Sigmoid colon (tissue), 7 donors: ENCODE results near the gene TTC38. TPM values are rescaled to one million over a fixed set of nuclear protein-coding genes. Genes with fewer than 3 reads are reported as not detected.

Source experiments
- DNase-seq: peaks from one replicate; pipeline ENCODE4 v3.0.0-alpha.2; 2019
- H3K27ac ChIP-seq, 4 donors: fragments of 200-600 bp; sonication (generic); one replicate each; pipeline ENCODE4 v1.5.1; 2016 to 2019; ENCODE audit warnings: mild to moderate bottlenecking in 1 of 4
- H3K27me3 ChIP-seq, 3 donors: fragments of 200-600 bp; sonication (generic); one replicate each; pipeline ENCODE4 v1.5.1; 2019; ENCODE audit warnings: mild to moderate bottlenecking in 1 of 3
- H3K36me3 ChIP-seq, 4 donors: fragments of 200-600 bp; sonication (generic); one replicate each; pipeline ENCODE4 v1.5.1; 2016 to 2019
- H3K4me1 ChIP-seq, 4 donors: fragments of 200-600 bp; sonication (generic); one replicate each; pipeline ENCODE4 v1.5.1; 2017 to 2019
- H3K4me3 ChIP-seq, 4 donors: fragments of 200-600 bp; sonication (generic); one replicate each; pipeline ENCODE4 v1.5.1; 2017 to 2019; ENCODE audit warnings: mild to moderate bottlenecking in 2 of 4, moderate library complexity in 1 of 4
- H3K9me3 ChIP-seq, 4 donors: fragments of 200-600 bp in 3 of 4; sonication (generic) in 3 of 4; one replicate each; pipeline versions ENCODE4 v1.5.1 to v1.6.1; 2013 to 2019
- CTCF ChIP-seq, 4 experiments: fragments of 450-650 bp in 3 of 4; fragments of 200-600 bp in 1 of 4; IDR thresholded peaks; one replicate each; pipeline ENCODE4 v1.5.1; 2016 to 2019; ENCODE audit warnings: antibody characterized with exemption in 4 of 4, mild to moderate bottlenecking in 3 of 4, moderate library complexity in 2 of 4
- EP300 ChIP-seq, 4 donors: sonication (generic); formaldehyde crosslinking; IDR thresholded peaks; one replicate each; pipeline ENCODE4 v1.6.1; 2017; ENCODE audit warnings: antibody characterized with exemption in 4 of 4
- POLR2A ChIP-seq, 2 donors: fragments of 450-650 bp; IDR thresholded peaks; one replicate each; pipeline ENCODE4 v1.6.1; 2016; ENCODE audit warnings: antibody characterized with exemption in 2 of 2, mild to moderate bottlenecking in 2 of 2, moderate library complexity in 2 of 2
- POLR2AphosphoS5 ChIP-seq, 4 donors: sonication (generic); formaldehyde crosslinking; IDR thresholded peaks; one replicate each; pipeline ENCODE4 v1.6.1; 2017; ENCODE audit warnings: antibody characterized with exemption in 4 of 4
- WGBS, 2 donors: extraction: QIAGEN DNeasy Blood & Tissue Kit; methylation state at CpG; one replicate each; pipeline ENCODE4 v1.1.7; 2013; 5-methylcytosine and 5-hydroxymethylcytosine counted together
- intact Hi-C: fragments of 100-400 bp; cut with DNase I; formaldehyde crosslinking; loops from one replicate; pipeline ENCODE4 v1.15.1; 2023
- polyA plus RNA-seq, 3 donors: library from polyadenylated mRNA; stranded (reverse); fragments of 200-250 nt; gene quantifications; one replicate each; pipeline ENCODE4 v1.2.3, GENCODE V29; 2013
- total RNA-seq, 4 donors: library from RNA; depleted of rRNA; stranded (reverse); fragments of >200 nt; gene quantifications; one replicate each; pipeline ENCODE4 v1.1.0, GENCODE V29; 2016
- donor health status: healthy with polysubstance abuse.
- donor health status: Bipolar disorder and iron deficiency.
- donor health status: healthy.

TTC38 gene
- total and polyA plus RNA-seq, 7 donors, result 34.6 to 105 (median 56.0) TPM

GRCh38 chr22:46273432-46274148 lies 5.8 kb downstream of the TTC38 start:
- TF ChIP-seq CTCF (IDR thresholded peaks at IDR 0.05) (no peak), EP300 (IDR thresholded peaks at IDR 0.05) (no peak), POLR2AphosphoS5 (IDR thresholded peaks at IDR 0.05) (no peak), POLR2A (IDR thresholded peaks at IDR 0.05) (no peak)
- Histone ChIP-seq H3K9me3 (no peaks in the 10 kb centered on the region), H3K27me3 (no peaks in the 10 kb centered on the region), H3K27ac (no peak overlapping the region), H3K4me3 (no peak overlapping the region), H3K4me1 (peaks cover 0 to 17% (median 8%) of the 10 kb centered on the region in 4 donors), H3K36me3 (peaks cover 14 to 84% (median 45%) of the 10 kb centered on the region in 4 donors)
- DNase-seq, result no peak
- 93 to 96% methylated on average over 12 of the region's 12 CpGs for WGBS, 2 donors
- intact Hi-C loops, result no loop called here

GRCh38 chr22:46274381-46274780 lies 6.6 kb downstream of the TTC38 start:
- TF ChIP-seq CTCF (IDR thresholded peaks at IDR 0.05) (no peak), EP300 (IDR thresholded peaks at IDR 0.05) (no peak)
- DNase-seq, result no peak
- Histone ChIP-seq H3K27me3 (no peaks in the 10 kb centered on the region), H3K4me1 (peaks cover 0 to 10% (median 1%) of the 10 kb centered on the region in 4 donors), H3K36me3 (peaks cover 22 to 85% (median 53%) of the 10 kb centered on the region in 4 donors), H3K9me3 (no peaks in the 10 kb centered on the region), H3K27ac (no peak overlapping the region), H3K4me3 (no peak overlapping the region)
- intact Hi-C loops, result no loop called here
- WGBS, 2 donors, result 96 to 97% methylated on average over 8 of the region's 8 CpGs

GRCh38 chr22:46275455-46276122 lies 7.8 kb downstream of the TTC38 start:
- H3K36me3 ChIP-seq, result peaks cover 30 to 88% (median 63%) of the 10 kb centered on the region in 4 donors
- DNase-seq, result no peak

GRCh38 chr22:46276563-46276962 lies 8.8 kb downstream of the TTC38 start:
- intact Hi-C loops, result no loop called here
- TF ChIP-seq CTCF (IDR thresholded peaks at IDR 0.05) (no peak), EP300 (IDR thresholded peaks at IDR 0.05) (no peak), POLR2AphosphoS5 (IDR thresholded peaks at IDR 0.05) (no peak), POLR2A (IDR thresholded peaks at IDR 0.05) (no peak)

More at GRCh38 chr22:46275455-46276122, 7.8 kb downstream of the TTC38 start:
- H3K27me3 ChIP-seq, result no peaks in the 10 kb centered on the region
- H3K4me1 ChIP-seq, result no peaks in the 10 kb centered on the region
- H3K9me3 ChIP-seq, result no peaks in the 10 kb centered on the region
- WGBS, 2 donors, result 67 to 89% methylated on average over 3 of the region's 3 CpGs
- TF ChIP-seq POLR2AphosphoS5 (IDR thresholded peaks at IDR 0.05) (no peak), CTCF (IDR thresholded peaks at IDR 0.05) (no peak), POLR2A (IDR thresholded peaks at IDR 0.05) (no peak), EP300 (IDR thresholded peaks at IDR 0.05) (no peak)
- intact Hi-C loops, result no loop called here
- H3K4me3 ChIP-seq, result no peak overlapping the region
- no peak overlapping the region for H3K27ac ChIP-seq

More at GRCh38 chr22:46276563-46276962, 8.8 kb downstream of the TTC38 start:
- no peaks in the 10 kb centered on the region for H3K4me1 ChIP-seq
- H3K27ac ChIP-seq, result no peak overlapping the region
- H3K36me3 ChIP-seq, result peaks cover 36 to 97% (median 71%) of the 10 kb centered on the region in 4 donors
- H3K27me3 ChIP-seq, result no peaks in the 10 kb centered on the region
- DNase-seq, result no peak
- WGBS, 2 donors, result 95 to 98% methylated on average over 7 of the region's 7 CpGs
- no peak overlapping the region for H3K4me3 ChIP-seq
- H3K9me3 ChIP-seq, result no peaks in the 10 kb centered on the region
